Measurements from ENCODE around the gene YPEL5.

The YPEL5 gene

DNA sequence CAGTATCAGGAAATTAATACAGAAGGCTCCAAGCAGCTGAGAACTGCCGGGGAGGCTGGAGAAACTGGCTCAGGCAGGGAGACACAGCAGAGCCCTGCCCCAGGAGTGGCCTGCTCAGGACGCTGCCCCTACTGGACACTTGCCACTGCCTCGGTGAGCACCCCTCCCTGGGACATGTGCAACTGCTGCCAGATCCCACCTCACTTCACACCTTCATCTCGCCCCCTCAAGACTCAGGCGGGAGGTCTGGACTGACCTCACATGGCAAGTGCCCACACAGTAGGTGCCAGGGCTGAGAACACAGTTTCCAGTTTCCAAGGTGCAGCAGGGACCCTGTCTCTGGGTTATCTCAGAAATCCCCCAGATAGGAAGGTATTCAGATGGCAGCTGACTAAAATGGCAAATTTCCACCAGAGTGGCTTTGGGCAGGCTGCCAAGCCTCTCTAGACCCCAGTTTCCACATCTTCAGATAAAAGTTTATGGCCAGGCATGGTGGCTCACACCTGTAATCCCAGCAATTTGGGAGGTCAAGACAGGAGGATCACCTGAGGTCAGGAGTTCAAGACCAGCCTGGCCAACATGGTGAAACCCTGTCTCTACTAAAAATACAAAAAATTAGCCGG lies 50.9 kb downstream of the YPEL5 start:
- H3K9me3 ChIP-seq (ENCODE audit: severe bottlenecking) = no peaks in the 10 kb centered on the region
- no peak for ATAC-seq (ENCODE audit: low read depth)

DNA sequence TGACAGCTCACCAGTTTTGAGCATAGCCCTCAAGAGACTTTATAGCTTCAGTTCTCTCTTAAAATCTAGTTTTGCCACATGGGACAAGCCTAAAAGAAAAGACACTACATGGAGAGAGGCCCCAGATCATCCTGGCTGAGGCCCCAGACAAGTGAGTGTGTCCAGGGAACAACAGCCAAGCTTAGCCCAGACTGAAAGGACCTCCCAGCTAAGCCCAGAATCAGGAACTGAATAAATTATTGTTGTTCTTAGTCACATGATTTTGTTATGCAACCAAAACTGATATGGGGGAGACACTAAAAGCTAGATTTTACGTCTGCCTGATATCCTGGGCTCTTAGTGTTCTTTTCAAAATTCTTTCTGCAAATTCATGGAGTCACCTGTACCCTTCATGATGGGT lies 55.2 kb downstream of the YPEL5 start:
- H3K27me3 ChIP-seq (ENCODE audit: insufficient read depth, poor library complexity, severe bottlenecking) = no peaks in the 10 kb centered on the region
- H3K36me3 ChIP-seq (ENCODE audit: low read depth) = no peaks in the 10 kb centered on the region
- no peaks in the 10 kb centered on the region for H3K9me3 ChIP-seq (ENCODE audit: severe bottlenecking)
- H3K4me1 ChIP-seq (ENCODE audit: insufficient read depth, poor library complexity, severe bottlenecking) = no peaks in the 10 kb centered on the region
- ATAC-seq (ENCODE audit: low read depth) (no peak), DNase-seq (ENCODE audit: low spot score) (no peak)
- no peak overlapping the region for H3K27ac ChIP-seq (ENCODE audit: poor library complexity, severe bottlenecking)
- H3K4me3 ChIP-seq (ENCODE audit: severe bottlenecking) = no peak overlapping the region
- TF ChIP-seq, protein P1, sequence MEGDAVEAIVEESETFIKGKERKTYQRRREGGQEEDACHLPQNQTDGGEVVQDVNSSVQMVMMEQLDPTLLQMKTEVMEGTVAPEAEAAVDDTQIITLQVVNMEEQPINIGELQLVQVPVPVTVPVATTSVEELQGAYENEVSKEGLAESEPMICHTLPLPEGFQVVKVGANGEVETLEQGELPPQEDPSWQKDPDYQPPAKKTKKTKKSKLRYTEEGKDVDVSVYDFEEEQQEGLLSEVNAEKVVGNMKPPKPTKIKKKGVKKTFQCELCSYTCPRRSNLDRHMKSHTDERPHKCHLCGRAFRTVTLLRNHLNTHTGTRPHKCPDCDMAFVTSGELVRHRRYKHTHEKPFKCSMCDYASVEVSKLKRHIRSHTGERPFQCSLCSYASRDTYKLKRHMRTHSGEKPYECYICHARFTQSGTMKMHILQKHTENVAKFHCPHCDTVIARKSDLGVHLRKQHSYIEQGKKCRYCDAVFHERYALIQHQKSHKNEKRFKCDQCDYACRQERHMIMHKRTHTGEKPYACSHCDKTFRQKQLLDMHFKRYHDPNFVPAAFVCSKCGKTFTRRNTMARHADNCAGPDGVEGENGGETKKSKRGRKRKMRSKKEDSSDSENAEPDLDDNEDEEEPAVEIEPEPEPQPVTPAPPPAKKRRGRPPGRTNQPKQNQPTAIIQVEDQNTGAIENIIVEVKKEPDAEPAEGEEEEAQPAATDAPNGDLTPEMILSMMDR (IDR thresholded peaks at IDR 0.05; ENCODE audit: poor library complexity, severe bottlenecking) = no peak

More for the DNA sequence above, 50.9 kb downstream of the YPEL5 start:
- no peak overlapping the region for H3K4me3 ChIP-seq (ENCODE audit: severe bottlenecking)
- TF ChIP-seq, protein P1 (IDR thresholded peaks at IDR 0.05; ENCODE audit: poor library complexity, severe bottlenecking) = no peak
- H3K27me3 ChIP-seq (ENCODE audit: insufficient read depth, poor library complexity, severe bottlenecking) = no peaks in the 10 kb centered on the region
- H3K4me1 ChIP-seq (ENCODE audit: insufficient read depth, poor library complexity, severe bottlenecking) = no peaks in the 10 kb centered on the region
- no peak overlapping the region for H3K27ac ChIP-seq (ENCODE audit: poor library complexity, severe bottlenecking)
- no peak for DNase-seq (ENCODE audit: low spot score)
- H3K36me3 ChIP-seq (ENCODE audit: low read depth) = no peaks in the 10 kb centered on the region

DNA sequence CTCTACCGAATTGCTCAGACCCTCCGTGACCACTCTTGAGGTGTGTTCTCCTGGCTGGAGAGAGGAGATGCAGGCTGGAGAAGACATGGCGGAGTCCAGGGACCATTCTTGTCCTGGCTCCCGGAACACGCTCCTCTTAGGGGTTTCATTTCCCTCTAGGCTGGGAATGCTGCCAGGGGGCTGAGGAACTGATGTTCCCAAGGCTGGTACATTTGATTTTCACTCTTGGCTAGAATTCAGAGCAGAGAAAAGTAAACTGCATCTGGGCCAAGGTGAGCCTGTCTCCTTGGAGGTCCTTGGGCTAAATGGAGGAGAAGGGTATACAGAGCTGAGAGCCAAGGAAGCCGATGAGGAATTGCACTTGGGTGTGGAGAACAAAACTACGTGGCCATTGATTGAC lies 56.3 kb downstream of the YPEL5 start:
- TF ChIP-seq, protein P1 (IDR thresholded peaks at IDR 0.05; ENCODE audit: poor library complexity, severe bottlenecking) = no peak
- DNase-seq (ENCODE audit: low spot score) = no peak
- Histone ChIP-seq H3K9me3 (ENCODE audit: severe bottlenecking) (no peaks in the 10 kb centered on the region), H3K27ac (ENCODE audit: poor library complexity, severe bottlenecking) (no peak overlapping the region), H3K4me1 (ENCODE audit: insufficient read depth, poor library complexity, severe bottlenecking) (no peaks in the 10 kb centered on the region), H3K4me3 (ENCODE audit: severe bottlenecking) (no peak overlapping the region), H3K36me3 (ENCODE audit: low read depth) (no peaks in the 10 kb centered on the region), H3K27me3 (ENCODE audit: insufficient read depth, poor library complexity, severe bottlenecking) (no peaks in the 10 kb centered on the region)
- no peak for ATAC-seq (ENCODE audit: low read depth)

DNA sequence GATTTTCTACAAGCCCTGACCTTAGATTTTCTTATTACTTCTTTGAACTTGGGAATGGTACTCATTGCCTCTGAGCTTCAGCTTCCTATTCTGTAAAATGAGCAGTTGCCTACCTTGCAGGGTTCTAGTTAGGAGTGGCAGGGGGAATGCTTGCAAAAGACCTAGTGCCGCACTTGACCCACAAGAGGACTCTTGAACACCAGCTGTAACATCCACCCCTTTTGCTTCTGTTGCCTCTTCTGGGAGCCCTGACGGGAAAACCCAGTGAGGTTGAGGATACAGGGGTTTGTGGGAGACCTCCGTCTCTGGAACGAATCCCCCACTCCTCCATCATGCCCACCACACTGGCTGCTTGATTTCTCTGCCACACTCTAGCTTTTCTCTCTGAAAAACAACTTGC lies 57.5 kb downstream of the YPEL5 start:
- Histone ChIP-seq H3K27me3 (ENCODE audit: insufficient read depth, poor library complexity, severe bottlenecking) (no peaks in the 10 kb centered on the region), H3K4me3 (ENCODE audit: severe bottlenecking) (no peak overlapping the region), H3K36me3 (ENCODE audit: low read depth) (no peaks in the 10 kb centered on the region), H3K9me3 (ENCODE audit: severe bottlenecking) (peaks cover 2% of the 10 kb centered on the region), H3K27ac (ENCODE audit: poor library complexity, severe bottlenecking) (no peak overlapping the region), H3K4me1 (ENCODE audit: insufficient read depth, poor library complexity, severe bottlenecking) (no peaks in the 10 kb centered on the region)
- TF ChIP-seq, protein P1 (IDR thresholded peaks at IDR 0.05; ENCODE audit: poor library complexity, severe bottlenecking) = no peak
- DNase-seq (ENCODE audit: low spot score) (no peak), ATAC-seq (ENCODE audit: low read depth) (no peak)

DNA sequence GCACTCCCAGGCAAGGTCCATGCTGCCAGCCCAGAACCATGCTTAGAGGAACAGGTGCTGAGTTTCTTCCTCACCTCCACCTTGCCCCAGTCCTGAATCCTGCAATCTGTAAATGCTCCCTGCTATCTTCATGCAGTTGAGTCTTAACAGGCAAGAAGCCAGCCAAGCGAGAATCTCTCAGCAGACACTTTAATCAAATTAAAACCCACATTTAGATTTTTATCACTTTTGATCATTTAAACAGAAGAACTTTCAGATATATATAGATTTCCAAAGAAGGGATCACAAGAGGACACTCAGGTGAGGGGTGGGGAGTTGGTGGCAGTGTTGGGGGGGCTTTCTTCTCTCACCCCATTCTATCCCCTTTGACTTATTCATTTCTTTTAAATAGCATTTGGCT lies 58.6 kb downstream of the YPEL5 start:
- Histone ChIP-seq H3K27ac (ENCODE audit: poor library complexity, severe bottlenecking) (no peak overlapping the region), H3K27me3 (ENCODE audit: insufficient read depth, poor library complexity, severe bottlenecking) (no peaks in the 10 kb centered on the region), H3K4me1 (ENCODE audit: insufficient read depth, poor library complexity, severe bottlenecking) (no peaks in the 10 kb centered on the region), H3K36me3 (ENCODE audit: low read depth) (no peaks in the 10 kb centered on the region), H3K4me3 (ENCODE audit: severe bottlenecking) (no peak overlapping the region), H3K9me3 (ENCODE audit: severe bottlenecking) (peaks cover 2% of the 10 kb centered on the region)
- ATAC-seq (ENCODE audit: low read depth) = no peak
- no peak for DNase-seq (ENCODE audit: low spot score)
- TF ChIP-seq, protein P1 (IDR thresholded peaks at IDR 0.05; ENCODE audit: poor library complexity, severe bottlenecking) = no peak
